Subcutaneous adipose tissue (tissue), 4 donors: ENCODE measurements around the gene RAD51B. TPM values are rescaled to one million over a fixed set of nuclear protein-coding genes. Genes with fewer than 3 reads are reported as not detected.

Experiments
- total RNA-seq, 4 donors: library from RNA; depleted of rRNA; stranded (reverse); fragments of >200 nt; gene quantifications; one replicate each; pipeline ENCODE4 v1.1.0, GENCODE V29; 2016
- TF ChIP-seq, protein P1 (sequence below): fragments of 450-650 bp; IDR thresholded peaks from one replicate; pipeline ENCODE4 v1.5.1; 2016; ENCODE audit warnings: low read depth, mild to moderate bottlenecking, control low read depth, antibody characterized with exemption, moderate library complexity

The RAD51B gene
- total RNA-seq, 4 donors from 2014 or later, result 9.7 to 24.1 (median 16.7) TPM

- TF ChIP-seq, protein P1, sequence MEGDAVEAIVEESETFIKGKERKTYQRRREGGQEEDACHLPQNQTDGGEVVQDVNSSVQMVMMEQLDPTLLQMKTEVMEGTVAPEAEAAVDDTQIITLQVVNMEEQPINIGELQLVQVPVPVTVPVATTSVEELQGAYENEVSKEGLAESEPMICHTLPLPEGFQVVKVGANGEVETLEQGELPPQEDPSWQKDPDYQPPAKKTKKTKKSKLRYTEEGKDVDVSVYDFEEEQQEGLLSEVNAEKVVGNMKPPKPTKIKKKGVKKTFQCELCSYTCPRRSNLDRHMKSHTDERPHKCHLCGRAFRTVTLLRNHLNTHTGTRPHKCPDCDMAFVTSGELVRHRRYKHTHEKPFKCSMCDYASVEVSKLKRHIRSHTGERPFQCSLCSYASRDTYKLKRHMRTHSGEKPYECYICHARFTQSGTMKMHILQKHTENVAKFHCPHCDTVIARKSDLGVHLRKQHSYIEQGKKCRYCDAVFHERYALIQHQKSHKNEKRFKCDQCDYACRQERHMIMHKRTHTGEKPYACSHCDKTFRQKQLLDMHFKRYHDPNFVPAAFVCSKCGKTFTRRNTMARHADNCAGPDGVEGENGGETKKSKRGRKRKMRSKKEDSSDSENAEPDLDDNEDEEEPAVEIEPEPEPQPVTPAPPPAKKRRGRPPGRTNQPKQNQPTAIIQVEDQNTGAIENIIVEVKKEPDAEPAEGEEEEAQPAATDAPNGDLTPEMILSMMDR, result no peak
These were observed 576.0 kb downstream of the RAD51B start for GRCh38 chr14:68395604-68396003.

DNA sequence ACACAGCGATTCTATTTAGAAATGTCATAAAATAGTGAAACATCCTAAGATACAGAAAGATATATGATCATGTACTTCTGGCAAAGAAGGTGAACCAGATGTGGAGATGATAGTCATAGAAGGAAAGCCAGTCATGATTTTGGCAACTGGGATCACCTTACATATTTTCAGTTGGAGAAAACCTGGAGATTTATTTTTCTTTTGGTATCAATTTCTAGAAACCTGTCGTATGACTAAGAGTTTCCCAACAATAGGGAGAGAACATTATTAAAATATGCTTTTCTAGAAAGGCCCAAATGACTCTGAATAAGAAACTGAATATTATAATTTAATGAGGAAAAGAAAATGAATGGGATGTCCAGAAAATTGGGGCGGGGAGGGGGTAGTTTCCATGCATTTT is 576.9 kb downstream of the RAD51B start:
- TF ChIP-seq, protein P1, result no peak

GRCh38 chr14:68397371-68397811 is 577.8 kb downstream of the RAD51B start:
- TF ChIP-seq, protein P1, result no peak

GRCh38 chr14:68397822-68398221 is 578.2 kb downstream of the RAD51B start:
- TF ChIP-seq, protein P1, result no peak

GRCh38 chr14:68398370-68398769 is 578.8 kb downstream of the RAD51B start:
- TF ChIP-seq, protein P1, result no peak

GRCh38 chr14:68399971-68400370 is 580.4 kb downstream of the RAD51B start:
- TF ChIP-seq, protein P1, result no peak

DNA sequence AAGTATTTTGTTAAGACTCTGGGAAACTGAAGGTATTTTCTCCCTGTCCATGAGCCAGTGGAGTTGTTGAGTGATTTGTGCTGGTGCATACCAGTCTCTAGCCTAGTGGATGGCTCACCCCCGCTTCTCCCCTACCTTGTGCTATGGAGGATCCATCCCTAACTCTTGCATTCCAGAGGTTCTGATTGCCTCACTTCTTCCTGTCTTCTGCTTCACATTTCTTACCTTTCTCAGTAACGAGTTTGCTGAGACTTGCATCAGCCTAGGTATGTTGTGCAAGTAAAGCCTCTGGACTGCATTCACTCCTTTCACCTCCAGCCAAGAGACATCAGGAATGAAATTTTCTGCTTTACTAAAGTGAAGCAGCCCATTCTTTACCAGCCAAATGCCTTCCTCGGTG is 581.7 kb downstream of the RAD51B start:
- TF ChIP-seq, protein P1, result no peak
